NCI-H187 treated with DMSO at 0.1 percent for 48 hours (cell line): ENCODE measurements around the gene DAB2IP.

Source experiments
- DNase-seq: peaks from one replicate; lab custom pipeline; 2025; lab: John Stamatoyannopoulos, UW

DAB2IP gene

GRCh38 chr9:121797081-121797480 lies 145.6 kb downstream of the DAB2IP start:
- no peak for DNase-seq

DNA sequence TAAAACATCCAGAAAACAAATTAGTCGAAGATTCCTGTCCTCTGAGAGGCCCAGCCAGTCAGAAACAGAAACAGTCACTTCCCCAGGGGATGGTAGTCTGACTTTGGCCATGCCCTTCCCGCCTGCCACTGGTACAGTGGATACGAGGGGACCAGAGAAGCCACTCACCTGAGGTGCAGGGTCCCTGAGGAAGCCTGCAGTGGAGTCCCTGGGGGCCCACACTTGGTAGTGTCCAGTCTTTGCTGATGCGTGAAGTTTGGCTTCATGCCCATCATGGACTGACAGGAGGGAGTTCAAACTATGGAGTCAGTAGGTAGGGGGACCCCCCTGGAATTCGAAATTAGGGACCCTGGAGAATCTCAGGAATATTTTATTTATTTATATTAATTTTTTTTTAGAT lies 147.5 kb downstream of the DAB2IP start:
- no peak for DNase-seq

DNA sequence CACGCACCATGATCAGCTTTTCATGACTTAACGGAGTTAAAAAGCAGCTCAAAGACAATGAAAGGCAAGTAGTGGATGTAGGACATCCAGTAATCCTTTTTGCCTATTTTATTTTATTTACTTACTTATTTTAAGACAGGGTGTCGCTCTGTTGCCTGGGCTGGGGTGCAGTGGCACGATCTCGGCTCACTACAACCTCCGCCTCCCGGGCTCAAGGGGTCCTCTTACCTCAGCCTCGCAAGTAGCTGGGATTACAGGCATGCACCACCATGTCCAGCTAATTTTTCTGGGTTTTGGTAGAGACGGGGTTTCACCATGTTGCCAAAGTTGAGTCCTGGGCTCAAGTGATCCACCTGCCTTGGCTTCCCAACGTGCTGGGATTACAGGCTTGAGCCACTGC lies 148.9 kb downstream of the DAB2IP start:
- no peak for DNase-seq

- no peak for DNase-seq
Observed at GRCh38 chr9:121801579-121801978, 150.1 kb downstream of the DAB2IP start.

GRCh38 chr9:121802753-121803152 lies 151.3 kb downstream of the DAB2IP start:
- DNase-seq = no peak

GRCh38 chr9:121807069-121807822 lies 155.8 kb downstream of the DAB2IP start:
- DNase-seq = no peak

DNA sequence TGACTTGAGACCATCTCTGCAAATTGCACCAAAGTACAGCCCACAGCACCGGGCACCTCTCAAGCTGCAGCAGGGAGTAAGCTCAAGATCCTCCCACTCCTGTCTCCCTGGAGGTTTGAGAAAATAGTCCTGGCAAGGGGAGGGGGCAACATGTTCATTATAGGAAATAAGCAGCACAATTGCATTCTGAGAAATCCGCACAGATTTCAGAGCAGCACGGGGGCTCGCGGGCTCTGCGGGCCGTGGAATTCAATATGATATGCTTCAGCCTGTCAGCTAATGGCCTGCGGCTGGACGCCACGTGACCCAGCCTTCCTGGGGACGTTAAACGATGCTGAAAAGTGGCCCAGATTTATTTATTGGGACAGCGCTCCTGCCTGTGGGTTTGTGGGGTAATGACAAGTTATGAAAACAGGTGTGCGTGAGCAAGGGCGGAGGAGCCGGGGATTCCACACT lies 156.4 kb downstream of the DAB2IP start:
- no peak for DNase-seq

DNA sequence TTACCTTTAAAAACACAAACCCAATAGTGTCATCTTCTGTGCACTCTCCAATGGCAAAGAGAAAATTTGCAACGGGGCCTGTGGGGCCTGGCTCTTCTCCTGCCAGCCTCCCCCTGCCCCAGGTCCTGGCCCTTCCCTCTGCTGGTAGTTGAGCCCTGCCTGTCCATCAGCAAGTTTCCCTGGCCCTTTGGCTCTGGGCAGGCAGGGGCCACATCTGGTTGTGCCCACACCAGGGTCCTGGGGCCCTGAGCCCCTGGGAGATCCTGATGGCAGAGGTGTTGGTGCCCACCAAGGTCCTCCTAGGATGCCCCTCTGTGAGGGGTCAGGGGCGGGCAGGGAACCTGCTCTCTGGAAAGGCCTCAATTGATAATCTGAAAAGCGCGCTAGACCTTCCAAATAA lies 157.3 kb downstream of the DAB2IP start:
- DNase-seq = no peak

- DNase-seq = no peak
Observed at GRCh38 chr9:121809356-121810050, 158.1 kb downstream of the DAB2IP start.

GRCh38 chr9:121810489-121810888 lies 159.1 kb downstream of the DAB2IP start:
- DNase-seq = no peak

- no peak for DNase-seq
Observed at GRCh38 chr9:121811140-121811539, 159.7 kb downstream of the DAB2IP start.

DNA sequence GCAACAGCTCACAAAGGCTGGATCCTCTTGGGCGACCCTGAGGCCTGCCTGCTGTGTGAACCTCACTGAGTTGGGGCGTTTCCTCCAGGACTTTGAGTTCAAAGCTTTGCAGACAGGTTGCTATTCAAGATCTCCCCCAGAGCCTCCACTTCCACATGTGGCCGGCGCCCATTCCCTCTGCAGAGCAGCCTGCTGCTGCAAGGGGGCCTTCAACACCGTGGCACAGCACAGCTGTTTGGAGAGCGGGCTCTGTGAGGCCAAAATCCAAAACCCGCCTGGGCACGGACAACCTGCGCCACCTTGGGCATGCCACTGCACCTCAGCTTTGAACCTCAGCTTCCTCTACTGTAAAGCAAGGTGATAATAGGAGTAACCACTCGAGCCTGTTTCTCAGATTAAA lies 160.3 kb downstream of the DAB2IP start:
- DNase-seq = no peak

DNA sequence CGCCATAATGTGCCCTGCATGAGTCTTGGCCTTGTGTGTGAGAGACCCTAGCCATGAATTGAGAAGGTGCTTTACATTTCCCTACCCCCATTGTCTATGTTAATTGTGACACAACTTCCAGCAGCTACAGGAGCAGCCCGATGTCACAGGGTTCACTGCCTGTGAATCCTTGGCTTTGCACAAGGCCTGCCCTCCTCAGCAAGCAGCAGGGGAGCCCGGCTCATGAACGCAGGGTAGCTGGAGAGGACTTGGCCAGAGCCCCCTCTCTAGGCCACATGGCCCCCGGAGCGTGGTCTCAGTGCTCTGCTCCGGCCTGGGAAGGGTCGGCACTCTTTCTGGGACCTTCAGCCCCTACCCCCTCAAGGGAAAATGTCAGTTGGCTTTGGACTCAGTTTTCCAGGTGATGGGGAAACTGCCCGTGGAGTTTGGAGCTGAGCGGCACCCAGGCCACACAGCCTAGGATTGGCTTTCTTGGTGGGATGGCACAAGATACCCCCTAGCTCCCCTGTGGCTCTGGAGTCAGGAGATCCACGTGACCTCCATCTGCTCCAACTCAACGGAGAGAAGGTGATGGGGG lies 160.8 kb downstream of the DAB2IP start:
- no peak for DNase-seq

GRCh38 chr9:121813519-121814210 lies 162.2 kb downstream of the DAB2IP start:
- no peak for DNase-seq

DNA sequence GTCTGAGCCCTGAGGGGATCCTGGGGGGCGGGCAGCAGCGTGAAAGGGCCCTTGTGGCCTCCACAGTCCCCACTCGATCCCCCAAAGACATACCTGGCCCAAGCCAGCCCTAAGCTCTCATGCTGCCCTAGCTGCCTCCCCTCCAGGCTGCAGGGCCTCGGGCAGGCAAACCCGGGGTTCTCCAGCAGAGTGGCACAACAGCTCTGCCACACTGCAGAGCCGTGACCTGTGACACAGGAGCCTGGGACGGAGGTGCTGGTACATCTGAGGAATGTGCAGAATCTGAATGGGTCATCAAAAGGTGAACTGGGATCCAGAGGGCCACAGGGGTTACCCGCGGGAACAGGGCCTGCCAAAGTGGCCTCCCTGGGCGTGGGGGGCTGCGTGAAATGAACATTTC lies 163.2 kb downstream of the DAB2IP start:
- no peak for DNase-seq

DNA sequence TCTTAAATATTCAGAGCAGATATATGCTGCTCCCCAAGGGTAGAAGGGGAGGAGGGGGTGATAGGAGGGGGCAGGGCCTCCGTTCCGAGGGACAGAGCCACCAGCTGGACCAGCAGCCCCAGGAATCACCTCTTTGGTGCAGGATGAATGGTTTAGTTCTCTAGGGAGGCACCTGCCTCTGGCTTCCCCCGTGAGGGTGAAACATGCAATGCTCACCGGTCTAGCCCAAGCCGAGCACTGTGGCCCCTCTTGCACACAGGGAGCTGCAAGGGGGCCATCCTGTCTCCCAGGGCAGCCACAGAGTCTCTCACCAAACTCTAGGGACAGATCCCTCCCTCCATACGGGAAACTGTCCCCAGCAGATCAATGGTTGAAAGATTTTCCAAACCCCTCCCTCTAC lies 163.7 kb downstream of the DAB2IP start:
- no peak for DNase-seq

DNA sequence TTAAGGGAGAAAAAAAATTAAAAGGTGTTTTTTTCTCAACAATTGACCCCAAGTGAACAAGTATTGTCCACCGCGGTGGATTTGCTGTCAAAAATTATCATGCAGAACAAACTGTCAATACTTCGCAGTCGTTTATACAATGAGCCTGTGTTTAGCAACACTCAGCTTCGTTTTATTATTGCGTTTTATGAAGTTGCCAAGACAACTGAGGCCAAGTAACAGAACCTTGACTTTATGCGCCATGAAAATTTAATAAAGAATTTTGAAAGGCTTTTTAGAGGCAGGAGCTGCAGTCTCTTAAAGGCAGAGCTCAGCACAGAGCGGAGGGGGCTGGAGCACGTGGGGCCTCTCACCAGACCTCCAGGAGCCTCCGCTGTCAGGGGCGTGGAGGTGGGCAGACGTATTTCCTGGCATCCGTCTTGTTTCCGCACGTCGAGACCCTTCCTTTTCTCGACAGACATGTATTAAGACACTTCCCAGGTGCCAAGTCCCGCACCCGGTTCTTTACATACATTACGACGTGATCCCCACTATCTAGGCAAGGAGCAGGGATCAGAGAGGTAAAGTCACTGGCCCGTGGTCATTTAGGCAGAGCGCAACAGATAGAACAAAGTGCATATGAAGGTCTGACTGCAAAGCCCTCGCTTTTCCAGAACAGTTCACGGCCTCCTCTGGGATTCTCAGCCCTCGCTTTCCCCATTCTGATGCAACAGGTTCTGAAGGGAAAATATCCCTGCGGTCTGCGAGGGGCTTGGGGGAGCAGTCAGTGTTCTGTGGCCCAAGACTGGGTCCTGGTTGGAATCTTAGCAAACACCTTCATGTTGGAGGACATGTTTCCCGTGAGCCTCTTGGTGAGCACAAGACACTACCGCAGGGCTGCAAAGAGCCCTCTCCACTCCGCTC lies 164.4 kb downstream of the DAB2IP start:
- DNase-seq = no peak

DNA sequence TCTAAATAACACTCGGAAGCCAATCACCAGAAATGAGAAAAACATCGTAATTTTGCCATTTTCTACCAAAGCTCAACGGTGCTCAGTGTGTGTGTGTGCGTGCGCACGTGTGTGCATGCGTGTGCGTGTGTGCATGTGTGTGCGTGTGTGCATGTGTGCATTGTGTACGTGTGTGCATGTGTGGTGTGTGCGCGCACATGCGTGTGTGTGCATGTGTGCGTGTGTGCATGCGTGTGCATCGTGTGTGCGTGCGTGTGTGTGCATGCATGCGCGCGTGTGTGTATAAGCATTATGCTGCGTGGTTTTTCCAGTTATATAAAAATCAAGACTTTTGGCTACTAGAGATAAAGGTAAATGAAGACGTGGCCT lies 165.0 kb downstream of the DAB2IP start:
- DNase-seq = no peak

DNA sequence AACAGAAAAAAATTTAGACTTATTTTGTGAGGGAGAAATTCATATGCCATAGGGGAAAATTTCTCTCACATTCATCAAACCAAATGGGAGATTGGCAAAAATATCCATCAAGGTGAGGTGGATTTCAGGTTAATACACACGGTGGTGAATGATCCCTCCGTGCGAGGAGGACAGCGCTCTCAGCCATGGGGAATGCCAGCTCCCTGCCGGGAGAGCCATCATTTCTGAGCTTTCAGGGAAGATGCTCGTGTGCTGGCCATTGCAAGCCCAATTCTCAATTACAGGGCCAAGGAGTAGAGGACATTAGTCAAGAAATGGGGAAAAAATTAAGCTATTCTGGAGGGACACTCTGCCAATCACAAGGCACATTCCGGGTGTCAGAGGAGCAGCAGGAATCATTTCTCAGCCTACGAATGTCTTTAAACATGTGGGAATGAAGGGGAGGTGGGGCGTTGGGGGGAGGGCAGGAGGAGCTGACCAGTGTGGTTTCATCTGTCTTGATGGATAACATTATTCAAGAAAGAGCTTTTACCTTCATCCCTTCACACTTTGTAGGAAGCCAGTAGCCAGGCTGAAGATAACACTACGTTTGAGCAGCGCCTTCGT lies 165.5 kb downstream of the DAB2IP start:
- DNase-seq = no peak

DNA sequence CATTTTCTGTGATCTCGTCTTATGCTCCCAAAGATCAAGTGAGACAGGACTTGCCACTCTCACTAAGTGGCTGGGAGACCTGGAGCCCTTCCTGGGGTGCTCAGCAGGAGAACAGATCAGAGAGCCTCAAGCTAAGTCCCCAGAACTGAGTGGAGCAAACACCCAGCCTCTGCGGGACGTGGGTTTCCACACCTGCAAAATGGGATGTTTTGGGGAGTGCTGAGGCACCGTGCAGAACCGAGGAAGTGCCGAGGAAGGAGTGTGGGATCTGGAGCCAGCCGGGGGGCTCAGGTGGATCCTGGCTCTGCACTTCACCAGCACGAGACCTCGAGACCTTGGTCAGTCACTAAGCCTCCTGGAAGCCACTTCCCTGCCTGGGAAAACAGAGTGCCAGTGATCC lies 166.0 kb downstream of the DAB2IP start:
- DNase-seq = no peak

DNA sequence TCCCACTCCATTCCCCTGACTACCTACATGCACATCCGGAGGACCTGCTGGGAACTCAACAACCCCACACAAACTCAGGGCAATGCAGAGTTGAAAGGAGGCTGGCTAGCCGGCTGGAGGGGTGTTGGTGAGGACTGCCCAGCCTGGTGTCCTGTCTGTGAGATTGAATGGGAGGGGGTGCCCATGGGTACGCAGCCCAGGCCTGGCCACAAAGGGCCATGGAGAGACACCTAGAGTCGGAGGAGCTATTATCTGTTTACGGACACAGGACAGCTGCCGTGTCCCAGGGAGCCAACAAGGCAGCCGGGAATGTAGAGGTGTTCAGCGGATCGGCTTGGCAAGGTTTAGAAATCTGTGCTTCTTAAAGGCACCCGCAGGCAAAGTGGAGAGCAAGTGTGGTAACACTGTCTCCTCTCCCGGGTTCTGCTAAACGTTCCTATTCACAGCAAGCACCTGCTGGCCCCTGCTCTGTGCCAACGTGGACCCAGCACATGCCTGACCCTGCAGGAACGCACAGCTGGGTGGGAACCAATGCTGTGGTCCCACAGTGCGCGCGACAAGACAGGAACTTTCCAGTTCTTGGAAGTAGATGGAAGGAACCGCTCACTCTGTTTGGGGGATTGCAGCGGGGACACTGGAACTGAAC lies 166.7 kb downstream of the DAB2IP start:
- no peak for DNase-seq
